ENCODE data around the gene SCYGR3.

DNA sequence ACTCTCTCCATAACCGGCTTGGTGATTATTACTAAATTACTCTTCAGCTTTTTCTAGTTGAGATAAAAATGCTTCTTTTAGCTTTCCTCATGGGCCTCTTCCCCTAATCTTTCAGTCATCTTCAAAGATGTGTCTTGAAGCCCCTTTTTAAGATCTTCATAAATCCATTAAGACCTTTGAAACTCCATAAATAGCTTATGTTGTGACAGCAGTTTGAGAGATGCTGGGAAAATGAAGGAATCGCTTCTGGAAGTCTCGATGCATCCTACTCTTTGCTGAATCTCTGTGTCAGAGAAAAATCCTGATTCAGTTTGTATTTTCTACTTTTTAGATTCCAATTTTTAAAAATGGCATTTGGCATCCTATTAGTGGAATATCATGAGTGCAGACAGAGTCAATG, 15.7 kb upstream of the SCYGR3 start:
- TF ChIP-seq EZH2 (IDR thresholded peaks at IDR 0.05; ENCODE audit: low read depth, low read length, severe bottlenecking), result no peak
- no peak for TF ChIP-seq CTCF (IDR thresholded peaks at IDR 0.05; ENCODE audit: control extremely low read depth in 1 of 3, insufficient read depth in 1 of 3, low read depth in 1 of 3, low read length in 3 of 3)
- TF ChIP-seq TAF1 (IDR thresholded peaks at IDR 0.05; ENCODE audit: low read depth, low read length), result no peak
- no peak for TF ChIP-seq SP1 (IDR thresholded peaks at IDR 0.05; ENCODE audit: low read depth, low read length)
- no peak for TF ChIP-seq EP300 (IDR thresholded peaks at IDR 0.05; ENCODE audit: borderline replicate concordance in 1 of 2, low read depth in 2 of 2, low read length in 2 of 2)
- no peak for TF ChIP-seq CHD2 (IDR thresholded peaks at IDR 0.05; ENCODE audit: low read length)
- no peak for TF ChIP-seq KDM5A (IDR thresholded peaks at IDR 0.05; ENCODE audit: low read length)
- no peak for TF ChIP-seq ATF3 (IDR thresholded peaks at IDR 0.05; ENCODE audit: insufficient read depth, low read depth, low read length)
- TF ChIP-seq TCF12 (IDR thresholded peaks at IDR 0.05; ENCODE audit: low read depth, low read length), result no peak
- TF ChIP-seq MAX (IDR thresholded peaks at IDR 0.05), result no peak
- TF ChIP-seq TEAD4 (IDR thresholded peaks at IDR 0.05; ENCODE audit: low read depth, low read length), result no peak
- no peak for TF ChIP-seq PHF8 (conservative IDR thresholded peaks at IDR 0.05; ENCODE audit: low read depth, low read length)
